Ammon's horn (tissue), 1 donor: ENCODE measurements around the gene LYPLAL1.

Experiments used
- DNase-seq: peaks from one replicate; pipeline ENCODE4 v3.0.0-alpha.2; 2016; ENCODE audit warnings: low spot score

LYPLAL1 gene

DNA sequence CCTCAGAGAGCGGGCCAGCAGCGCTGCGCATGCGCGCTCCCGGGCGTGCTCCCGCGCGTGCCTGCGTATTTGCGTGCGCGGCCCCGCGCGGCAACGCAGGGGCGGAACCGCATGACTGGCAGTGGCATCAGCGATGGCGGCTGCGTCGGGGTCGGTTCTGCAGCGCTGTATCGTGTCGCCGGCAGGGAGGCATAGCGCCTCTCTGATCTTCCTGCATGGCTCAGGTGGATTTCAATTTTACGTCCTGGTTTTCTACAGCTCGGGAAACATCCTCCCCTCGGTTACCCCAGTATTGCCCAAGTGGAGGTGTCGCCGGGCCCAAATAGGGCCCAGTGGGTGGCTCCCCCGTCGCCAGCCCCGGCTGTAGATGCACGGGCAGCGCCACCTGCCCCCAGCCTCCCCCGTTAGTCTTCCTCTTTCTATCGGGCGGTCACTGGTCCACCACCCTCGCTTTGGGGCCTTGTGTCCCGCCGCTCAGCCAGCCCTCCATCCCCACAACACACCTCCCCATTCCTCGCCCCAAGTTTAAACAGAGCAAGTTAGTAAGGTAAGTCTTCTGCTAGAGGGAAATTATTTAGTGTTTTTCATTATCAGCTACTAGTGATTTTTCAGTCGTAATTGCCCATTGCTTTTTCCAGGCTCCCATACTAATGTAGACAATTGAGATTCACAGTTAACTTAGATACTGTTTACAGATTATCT is at the start of gene LYPLAL1:
TSS of gene LYPLAL1 (plus strand) at position 121 of the 702 bp plus-strand sequence. CDS start at position 134, 13 bp downstream.
- DNase-seq, result peak; percentile 92

DNA sequence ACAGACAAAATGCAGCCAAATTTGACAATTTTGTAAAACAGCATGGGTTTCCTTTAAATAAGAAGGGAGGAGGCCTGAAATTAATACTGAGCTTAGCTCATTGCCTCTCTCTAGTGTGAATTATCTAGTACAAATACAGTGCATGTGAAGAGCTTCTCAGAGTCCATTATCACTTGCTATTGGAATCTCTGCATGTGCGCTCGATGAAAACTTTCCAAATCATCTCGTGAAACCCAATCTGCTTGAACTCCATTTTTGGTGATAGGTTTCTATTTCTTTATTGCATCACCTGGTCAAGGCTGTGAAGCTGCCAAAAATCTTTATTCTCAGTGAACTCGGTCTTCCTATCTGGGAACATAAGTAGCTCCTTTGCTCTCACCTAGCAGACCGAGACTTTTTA is 49.5 kb upstream of the LYPLAL1 start:
- no peak for DNase-seq

DNA sequence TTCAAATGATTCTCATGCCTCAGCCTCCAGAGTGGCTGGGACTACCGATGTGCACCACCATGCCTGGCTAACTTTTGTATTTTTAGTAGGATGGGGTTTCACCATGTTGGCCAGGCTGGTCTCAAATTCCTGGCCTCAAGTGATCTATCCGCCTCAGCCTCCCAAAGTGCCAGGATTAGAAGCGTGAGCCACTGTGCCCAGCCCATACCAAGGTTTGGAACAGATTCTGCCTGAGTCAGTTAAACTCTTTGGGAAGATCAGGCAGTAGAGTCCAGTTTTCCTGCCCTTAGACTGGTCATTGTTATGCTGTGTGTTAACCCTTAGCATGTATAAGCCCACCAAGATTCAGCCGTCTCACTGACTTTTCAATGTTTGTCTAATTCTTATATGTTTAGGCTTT is 48.3 kb upstream of the LYPLAL1 start:
- no peak for DNase-seq

DNA sequence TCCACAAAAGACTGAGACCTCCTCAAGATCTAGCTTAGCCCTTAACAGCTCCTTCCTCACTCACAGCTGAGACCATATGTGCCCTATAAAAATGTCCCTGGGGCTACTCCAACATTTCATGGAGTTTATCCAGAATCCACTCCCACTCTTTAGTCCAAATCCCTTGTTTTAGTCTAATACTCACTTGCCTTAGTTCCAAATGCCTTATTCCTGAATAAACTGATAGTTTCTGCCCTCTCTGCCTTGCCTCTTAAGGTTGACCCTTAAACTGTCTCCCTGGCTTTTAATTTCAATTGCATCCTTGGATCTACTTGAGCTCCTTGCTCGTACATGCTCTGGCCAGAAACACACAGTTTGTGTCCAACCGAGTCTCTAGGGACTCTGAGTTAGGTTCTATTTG is 47.3 kb upstream of the LYPLAL1 start:
- no peak for DNase-seq

DNA sequence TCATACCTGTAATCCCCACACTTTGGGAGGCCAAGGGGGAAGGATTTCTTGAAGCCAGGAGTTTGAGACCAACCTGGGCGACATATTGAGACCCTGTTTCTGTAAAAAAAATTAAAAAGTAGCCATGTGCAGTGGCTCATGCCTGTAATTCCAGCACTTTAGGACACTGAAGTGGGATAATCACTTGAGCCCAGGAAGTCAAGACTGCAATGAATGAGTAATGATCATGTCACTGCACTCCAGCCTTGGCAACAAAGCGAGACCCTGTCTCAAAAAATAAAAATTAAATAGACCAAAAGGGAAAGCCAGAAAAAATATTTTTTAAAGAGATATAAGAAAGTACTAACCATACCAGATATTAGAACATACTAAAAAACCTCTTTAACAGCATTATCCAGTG is 44.7 kb upstream of the LYPLAL1 start:
- DNase-seq, result no peak

DNA sequence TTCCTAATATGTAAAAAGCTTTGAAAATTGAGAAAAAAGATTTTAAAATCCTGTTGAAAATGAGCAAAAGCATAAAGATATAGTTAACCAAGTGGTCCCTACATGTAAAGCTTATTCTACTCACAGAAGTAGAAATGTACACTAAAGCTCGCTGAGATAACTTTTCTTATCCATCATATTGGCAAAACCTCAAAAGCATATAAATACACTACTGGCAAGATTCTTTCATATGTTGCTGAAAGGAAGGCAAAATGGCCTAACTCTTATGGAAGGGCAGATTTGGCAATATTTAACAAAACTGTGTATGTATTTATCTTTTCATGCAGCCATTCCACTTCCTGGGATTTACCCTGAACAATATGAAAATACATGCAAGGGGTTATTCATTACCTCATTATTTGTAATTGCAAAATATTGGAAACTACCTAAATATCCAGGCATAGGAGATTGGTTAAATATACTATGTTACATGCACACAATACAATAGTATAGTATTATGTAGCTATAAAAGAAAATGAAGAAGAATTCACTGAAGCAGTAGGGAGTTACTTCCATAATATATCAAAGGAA is 43.2 kb upstream of the LYPLAL1 start:
- DNase-seq, result no peak

DNA sequence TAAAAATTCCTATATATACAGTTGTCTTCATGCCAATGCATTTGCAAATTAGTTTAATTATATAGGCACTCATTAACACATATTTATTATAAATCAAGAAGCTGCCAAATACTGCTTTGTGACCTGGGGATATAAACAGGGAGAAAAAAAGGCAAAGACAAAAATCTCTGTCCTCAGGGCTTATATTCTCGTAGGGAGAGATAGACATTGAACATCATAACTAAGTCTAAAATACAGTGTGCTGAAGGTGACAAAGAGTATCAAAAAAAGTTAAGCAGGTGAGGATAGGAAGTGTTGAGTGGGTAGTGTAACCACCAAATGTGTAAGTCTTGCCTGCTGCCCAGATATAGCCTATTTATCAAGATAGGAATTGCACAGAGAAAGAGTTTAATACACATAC is 40.7 kb upstream of the LYPLAL1 start:
- no peak for DNase-seq

DNA sequence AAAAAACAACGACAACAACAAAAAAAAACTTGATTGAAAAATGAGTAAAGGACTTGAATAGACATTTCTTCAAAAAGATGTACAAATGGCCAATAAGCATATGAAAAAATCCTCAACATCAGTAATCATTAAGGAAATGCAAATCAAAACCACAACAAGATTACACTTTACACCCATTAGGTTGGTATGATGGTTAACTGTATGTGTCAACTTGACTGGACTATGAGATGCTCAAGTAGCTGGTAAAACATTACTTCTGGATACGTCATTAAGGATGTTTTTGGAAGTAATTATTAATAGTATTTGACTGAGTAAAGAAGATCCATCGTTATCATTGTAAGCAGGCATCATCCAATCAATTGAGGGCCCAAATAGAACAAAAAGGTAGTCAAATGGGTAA is 34.9 kb upstream of the LYPLAL1 start:
- DNase-seq, result no peak

DNA sequence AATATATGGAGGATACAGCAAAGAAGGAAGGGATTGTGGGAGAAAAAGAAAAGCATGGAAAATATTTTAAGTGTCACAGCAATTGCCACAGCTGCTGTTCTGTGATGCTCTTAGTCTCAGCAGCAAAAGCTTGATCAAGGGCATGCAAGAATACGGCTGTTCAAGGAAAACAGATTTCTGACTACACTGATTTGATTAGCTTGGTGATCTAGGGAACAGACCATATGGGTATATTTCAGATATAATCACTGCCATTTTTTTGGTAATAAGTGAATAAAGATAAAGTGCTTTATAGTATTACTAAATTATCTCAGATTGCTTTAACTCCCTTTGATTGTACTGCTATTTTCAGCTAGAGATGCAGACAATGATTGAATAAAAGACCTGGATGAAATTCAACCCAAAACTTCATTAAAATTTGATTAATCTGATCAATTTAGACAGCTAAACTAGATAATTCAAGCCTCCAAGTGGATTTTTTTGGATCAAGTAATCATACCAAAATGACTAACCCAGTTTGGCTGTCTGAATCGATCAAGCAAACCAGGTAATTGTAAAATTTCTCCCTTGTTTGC is 33.3 kb upstream of the LYPLAL1 start:
- DNase-seq, result no peak

DNA sequence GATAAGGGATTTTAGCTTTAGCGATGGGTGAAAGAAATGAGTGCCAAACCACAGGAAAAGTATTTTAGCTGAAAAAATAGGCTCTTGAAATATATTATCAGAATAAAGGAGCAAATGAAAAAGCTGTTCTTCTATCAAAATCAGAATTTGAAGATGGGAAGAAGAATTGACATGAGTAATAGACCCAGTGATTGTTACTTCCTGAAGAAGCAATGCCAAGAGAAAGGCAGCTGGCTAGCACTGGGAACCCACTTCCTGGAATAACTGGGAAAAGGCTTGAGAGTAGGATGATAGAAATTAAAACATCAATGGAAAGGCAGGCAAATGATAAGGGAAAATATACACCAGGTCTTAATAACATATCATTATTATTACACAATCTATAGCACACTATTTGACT is 29.9 kb upstream of the LYPLAL1 start:
- no peak for DNase-seq

DNA sequence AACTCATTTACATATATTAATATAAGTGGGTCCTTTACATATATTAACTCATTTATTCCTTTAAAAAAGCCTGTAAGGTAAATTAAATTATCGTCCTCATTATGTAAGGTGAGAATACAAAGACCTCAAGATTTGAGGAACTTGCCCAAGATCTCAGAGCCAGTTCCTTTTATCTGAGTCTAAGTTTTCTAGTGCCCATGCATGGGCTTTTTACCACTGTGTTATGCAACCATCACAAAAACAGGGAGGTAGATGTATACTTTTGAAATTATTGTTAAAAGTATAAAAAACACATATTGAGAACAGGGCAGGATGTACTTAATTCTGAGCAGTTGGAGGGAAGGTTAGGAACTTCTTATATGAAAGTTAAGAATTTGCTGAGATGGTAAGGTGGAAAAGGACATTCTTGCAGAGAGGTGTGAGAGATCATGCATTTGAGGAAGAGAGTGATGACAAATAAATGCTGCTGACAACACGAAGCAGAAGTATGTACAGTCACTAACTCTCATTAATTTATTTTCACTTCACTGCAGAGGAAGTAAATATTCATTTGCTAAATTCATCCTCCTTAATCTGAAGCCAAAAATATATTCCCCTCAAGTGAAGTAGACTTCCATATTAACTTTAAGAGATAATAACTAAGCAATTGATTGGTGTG is 28.9 kb upstream of the LYPLAL1 start:
- DNase-seq, result no peak

DNA sequence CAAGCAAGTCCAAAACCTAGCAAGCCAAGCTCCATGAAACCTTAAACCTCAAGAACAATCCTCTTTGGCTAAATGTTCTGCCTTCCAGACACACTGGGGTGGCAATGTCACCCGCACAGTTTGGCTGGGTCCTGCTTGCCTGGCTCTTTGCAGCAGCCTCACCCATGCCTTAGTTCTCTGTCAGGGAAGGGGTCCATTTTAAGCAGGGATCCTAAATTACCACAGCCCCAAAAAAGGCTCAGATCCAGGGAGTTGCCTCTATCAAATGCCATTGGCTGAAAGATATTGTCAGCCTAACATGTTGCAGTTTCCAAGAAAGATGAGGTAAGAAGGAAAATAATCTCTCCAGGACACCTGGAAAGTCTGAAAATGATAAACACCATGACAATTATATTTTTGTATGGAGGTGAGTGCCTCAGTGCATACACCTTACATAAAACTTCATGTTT is 26.1 kb upstream of the LYPLAL1 start:
- DNase-seq, result no peak

DNA sequence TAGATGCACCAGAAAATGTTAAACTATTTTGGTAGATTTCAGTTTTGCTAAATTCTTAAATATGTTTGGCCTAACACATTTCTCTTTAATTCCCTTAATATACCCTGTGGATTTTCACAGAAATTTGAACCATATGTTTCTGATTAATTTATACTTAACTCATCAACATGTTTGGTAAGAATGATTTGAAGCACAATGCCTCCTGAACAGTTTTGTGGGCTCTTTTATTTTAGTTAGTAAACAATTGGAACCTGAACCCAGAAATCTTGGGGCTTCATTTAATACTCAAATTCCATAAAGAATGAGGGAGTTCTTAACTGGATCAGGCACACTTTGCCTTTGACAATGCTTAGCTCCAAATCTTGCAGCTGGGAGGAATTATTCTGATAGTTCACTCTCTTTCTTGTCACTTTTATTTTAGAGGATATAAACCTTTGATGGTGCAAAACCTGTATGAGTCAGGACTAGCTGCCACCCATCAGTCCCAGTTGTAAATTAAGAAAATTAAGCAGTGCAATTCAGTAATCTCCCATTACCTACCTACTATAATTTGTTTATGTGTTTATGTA is 24.6 kb upstream of the LYPLAL1 start:
- DNase-seq, result no peak

DNA sequence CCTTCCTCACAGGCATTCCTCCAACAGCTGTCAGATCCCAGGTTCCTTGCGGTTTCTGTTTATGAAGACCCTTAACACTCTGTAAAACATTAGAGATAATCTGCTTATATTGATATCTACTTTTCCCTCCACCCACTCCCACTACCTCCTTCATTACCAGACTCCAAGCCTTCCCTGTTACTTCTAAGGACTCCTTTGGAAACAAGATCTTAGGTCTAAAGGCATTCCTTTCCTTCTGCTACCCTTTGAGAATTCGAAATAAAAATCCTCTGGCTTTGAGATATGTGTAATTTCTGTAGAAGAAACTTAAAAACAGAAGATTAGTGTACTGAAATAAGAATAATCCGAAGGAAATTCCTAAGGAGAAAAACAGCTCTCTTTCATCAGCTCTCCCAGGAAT is 23.7 kb upstream of the LYPLAL1 start:
- no peak for DNase-seq

DNA sequence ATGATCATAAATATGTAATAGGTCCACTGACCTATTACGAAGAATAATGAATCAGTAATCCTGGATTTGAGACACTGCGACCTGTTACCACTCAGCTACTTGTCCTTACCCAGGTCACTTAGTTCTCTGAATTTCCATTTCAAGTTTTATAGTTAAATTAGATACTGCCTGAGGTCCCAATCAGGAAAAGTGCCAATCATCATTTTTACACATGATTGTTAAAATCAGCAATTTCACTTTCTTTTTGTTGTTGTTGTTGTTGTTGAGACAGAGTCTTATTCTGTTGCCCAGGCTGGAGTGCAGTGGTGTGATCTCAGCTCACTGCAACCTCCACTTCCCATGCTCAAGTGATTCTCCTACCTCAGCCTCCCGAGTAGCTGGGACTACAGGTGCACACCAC is 22.8 kb upstream of the LYPLAL1 start:
- DNase-seq, result no peak

DNA sequence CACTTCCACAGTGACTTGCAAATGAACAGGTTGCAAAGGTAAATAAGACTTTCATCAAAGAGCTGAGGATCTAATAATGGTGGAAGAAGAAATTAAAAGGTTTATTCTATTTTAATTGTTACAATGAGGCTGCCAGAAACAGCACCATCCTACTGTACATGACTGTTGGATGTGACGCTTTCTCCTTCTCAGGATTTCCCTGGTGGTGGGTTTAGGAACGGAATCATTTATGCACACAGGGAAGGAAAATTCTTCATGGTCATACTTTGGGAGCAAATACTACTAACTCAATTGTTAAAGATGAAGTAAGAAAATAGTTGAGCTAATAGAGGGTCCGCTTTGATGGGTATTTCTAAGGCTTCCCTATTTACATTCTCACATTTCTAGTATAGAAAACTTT is 22.2 kb upstream of the LYPLAL1 start:
- no peak for DNase-seq

DNA sequence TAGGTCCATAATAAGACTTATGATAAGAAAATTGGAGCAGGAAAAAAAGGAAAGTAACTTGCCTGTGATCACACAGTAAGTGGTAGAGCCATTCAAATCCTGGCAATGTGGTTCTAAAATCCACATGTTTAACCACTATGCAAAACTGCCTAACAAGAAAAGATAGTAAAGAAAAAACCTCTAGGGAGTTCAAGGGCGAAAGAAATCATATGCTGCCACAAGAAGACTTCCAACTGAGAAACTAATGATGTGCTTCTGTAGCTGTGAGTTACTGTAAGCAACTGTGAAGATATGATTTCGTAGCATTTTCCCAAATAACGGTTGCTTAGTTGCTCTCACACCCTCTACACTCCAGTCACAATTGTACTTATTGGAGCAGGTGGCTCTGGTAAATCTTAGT is 20.9 kb upstream of the LYPLAL1 start:
- DNase-seq, result no peak

DNA sequence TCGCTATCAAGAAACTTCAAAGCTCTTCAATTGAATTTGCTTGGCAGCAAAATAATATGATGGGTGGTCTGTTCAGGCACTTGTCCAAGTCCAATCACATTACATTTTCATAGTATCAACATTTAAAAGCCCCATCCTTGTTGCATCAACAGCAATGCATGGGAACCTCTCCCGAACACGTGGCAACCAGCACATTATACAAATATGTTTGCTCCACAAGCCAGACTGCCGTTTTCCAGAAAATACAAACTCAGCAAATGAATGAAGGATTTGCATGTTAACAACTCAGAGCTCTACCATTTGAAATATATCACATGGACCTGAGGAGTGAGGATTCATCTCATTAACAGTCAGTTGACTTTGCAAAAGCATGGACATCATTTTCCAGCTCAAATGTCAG is 20.0 kb upstream of the LYPLAL1 start:
- DNase-seq, result no peak

DNA sequence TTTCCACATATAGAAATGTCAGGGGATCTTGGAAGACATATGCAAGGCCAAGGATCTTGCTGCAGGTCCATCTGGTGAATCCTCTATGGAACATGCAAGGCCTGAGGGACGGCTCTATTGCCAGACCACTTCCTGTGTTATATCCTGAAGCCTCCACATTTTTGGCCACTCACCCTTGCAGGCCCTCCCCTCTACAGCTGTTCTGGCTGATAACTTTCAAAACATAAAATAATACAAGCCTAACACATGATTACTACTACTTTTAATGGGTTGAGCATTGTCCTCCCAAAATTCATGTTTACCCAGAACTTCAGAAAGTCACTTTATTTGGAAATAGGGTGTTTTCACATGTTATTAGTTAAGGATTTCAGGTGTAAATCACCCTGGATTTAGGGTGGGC is 18.5 kb upstream of the LYPLAL1 start:
- no peak for DNase-seq

DNA sequence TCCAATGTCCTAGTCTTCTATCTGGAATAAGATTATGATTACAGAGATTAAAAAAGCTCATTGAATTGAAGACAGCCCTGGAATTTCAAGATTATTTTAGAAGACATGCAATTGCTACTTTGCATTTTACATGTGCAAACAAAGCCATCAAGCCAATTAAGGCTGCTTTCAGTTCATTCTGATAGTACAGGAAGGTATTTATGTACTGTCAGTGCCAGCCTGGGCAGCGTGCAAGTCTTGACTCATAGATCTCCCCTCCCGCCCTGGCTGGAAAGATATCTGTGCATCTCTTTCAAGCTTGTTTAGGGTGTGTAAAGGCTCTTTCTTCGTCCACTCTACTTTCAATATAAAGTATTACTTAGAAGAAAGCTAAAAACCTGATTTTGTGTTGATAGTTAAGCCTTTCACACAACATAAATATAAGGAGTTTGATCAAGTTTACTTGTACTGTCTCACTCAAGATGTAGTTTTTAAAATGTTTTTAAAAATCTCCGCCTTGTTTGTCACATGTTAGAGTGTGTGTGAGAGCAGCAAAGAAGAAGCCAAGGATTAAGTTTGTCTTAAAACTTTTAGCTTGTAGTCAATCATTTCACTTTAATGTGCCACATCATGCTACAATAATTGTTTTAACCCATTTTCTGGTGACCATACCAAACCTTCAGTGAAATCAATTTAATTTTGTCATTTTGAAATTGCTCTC is 13.6 kb upstream of the LYPLAL1 start:
- DNase-seq, result no peak

DNA sequence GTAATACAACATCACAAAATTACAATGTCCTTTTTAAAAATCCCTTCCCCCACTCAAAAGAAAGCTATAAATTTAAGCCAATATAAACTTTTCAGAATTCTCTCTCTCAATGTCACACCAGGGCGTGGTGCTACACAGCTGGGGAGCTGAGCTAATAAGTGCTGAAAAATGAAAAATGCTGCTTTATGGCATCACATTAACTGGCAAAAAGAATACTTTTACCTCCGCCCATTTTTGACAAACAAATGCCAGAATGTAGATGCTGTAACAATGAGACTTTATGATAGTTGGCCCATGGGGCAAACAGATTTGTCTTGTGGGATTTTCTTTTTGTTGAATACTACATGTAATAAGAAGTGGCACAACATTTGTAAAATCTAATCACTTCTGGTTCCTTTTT is 12.7 kb upstream of the LYPLAL1 start:
- DNase-seq, result no peak

DNA sequence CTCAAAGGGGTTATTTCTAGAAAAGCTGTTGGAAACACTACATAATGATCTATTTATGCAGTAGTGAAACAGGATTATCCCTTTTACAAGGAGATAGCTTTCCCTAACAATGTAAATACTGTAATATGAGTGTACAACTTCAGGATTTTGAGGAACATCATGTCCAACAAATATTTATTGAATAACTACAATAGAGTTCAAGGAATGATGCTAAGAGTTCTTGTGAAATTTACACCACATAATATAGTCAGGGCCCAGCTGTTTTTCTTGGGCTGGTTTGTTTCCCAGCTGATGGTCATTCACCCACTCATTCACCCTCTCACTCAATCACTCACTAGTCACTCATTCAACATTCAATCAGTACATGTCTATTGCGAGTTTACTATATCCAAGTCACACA is 12.3 kb upstream of the LYPLAL1 start:
- DNase-seq, result no peak
